Loucy (cell line): ENCODE data around the gene ZBTB20.

Experiments
- EZH2phosphoT487 ChIP-seq: fragments of 200-600 bp; IDR thresholded peaks from 2 replicates; pipeline ENCODE4 v1.6.1; 2018; ENCODE audit warnings: antibody characterized with exemption, mild to moderate bottlenecking, moderate library complexity, borderline replicate concordance
- TF ChIP-seq, protein P1 (sequence below): fragments of 200-600 bp; sonication (generic); conservative IDR thresholded peaks from 2 replicates; pipeline ENCODE4 v1.5.1; 2014; ENCODE audit warnings: mild to moderate bottlenecking, antibody characterized with exemption, low read length

DNA sequence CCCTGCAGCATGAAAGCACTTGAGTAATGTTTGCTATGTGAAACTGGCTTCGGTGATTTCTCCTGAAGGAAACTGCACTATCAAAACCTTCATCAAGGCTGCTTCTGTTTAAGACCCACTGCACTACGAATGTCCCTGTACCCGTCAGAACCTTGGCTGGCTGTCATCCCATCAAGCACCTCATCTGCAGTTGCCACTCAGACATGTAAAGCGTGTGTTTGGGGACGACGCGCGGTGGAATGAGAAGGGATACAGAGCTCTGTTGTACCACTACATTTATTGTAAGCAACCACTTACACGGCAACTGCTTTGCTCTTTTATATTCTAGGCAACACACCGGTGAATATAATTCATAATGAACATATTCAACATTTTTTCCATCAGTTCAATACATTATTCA lies 705.7 kb downstream of the ZBTB20 start:
- no peak for TF ChIP-seq EZH2phosphoT487
- TF ChIP-seq, protein P1, sequence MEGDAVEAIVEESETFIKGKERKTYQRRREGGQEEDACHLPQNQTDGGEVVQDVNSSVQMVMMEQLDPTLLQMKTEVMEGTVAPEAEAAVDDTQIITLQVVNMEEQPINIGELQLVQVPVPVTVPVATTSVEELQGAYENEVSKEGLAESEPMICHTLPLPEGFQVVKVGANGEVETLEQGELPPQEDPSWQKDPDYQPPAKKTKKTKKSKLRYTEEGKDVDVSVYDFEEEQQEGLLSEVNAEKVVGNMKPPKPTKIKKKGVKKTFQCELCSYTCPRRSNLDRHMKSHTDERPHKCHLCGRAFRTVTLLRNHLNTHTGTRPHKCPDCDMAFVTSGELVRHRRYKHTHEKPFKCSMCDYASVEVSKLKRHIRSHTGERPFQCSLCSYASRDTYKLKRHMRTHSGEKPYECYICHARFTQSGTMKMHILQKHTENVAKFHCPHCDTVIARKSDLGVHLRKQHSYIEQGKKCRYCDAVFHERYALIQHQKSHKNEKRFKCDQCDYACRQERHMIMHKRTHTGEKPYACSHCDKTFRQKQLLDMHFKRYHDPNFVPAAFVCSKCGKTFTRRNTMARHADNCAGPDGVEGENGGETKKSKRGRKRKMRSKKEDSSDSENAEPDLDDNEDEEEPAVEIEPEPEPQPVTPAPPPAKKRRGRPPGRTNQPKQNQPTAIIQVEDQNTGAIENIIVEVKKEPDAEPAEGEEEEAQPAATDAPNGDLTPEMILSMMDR: no peak
